Measurements from ENCODE around the gene PHC2. TPM values are rescaled to one million over a fixed set of nuclear protein-coding genes. Genes with fewer than 3 reads are reported as not detected.

The PHC2 gene
- total and polyA plus RNA-seq, 2 of the 13 experiments (the other 11 are each of a cell fraction or from before 2014, with no cell fraction given) = 52.5 to 84.9 TPM

GRCh38 chr1:33331444-33332356, 99.2 kb downstream of the PHC2 start:
- peaks cover 60% of the 10 kb centered on the region for H4K20me1 ChIP-seq (ENCODE audit: insufficient read depth, low read length)
- no peaks in the 10 kb centered on the region for H3K9me3 ChIP-seq (ENCODE audit: low read length)
- POLR2A ChIA-PET = interaction anchor here (1.2 kb wide), 1 partner anchor 9 kb away, joined by 3 read pairs; no protein-coding TSS in a partner anchor
- no peak overlapping the region for H3K4me2 ChIP-seq (ENCODE audit: low read depth, low read length)
- 96% methylated on average over 5 of the region's 10 CpGs for WGBS (ENCODE audit: low lambda C conversion rate)
- peaks cover 33% of the 10 kb centered on the region for H3K79me2 ChIP-seq (ENCODE audit: insufficient read depth, low read length)
- CTCF ChIA-PET (ENCODE audit: low intra/inter-chr PET ratio, low total read pairs) = no interaction called here
- H3K27ac ChIP-seq (ENCODE audit: extremely low read length, insufficient read depth, low read length) = no peak overlapping the region
- no TSS peak for BruUV-seq (replicated peaks)
- TF ChIP-seq ZC3H4 (CRISPR knock-in tag; IDR thresholded peaks at IDR 0.05; ENCODE audit: borderline replicate concordance) (no peak), PITX1 (CRISPR knock-in tag; IDR thresholded peaks at IDR 0.05) (no peak), NR2F2 (IDR thresholded peaks at IDR 0.05; ENCODE audit: borderline replicate concordance, low read depth) (no peak), SSRP1 (CRISPR knock-in tag; IDR thresholded peaks at IDR 0.05) (peak; percentile 29; the same call in 1 of the 2 replicates), ZNF142 (CRISPR knock-in tag; IDR thresholded peaks at IDR 0.05) (no peak)
- FAIRE-seq = no peak
- H3K4me1 ChIP-seq (ENCODE audit: insufficient read depth, low read length) = peaks cover 43% of the 10 kb centered on the region
- in situ Hi-C loops (cut with HindIII; ENCODE audit: extremely low pct_ligation_motif_present, low pct_unique_long_range_greater_than_20kb) = no loop called here
- intact Hi-C loops (cut with micrococcal nuclease; ENCODE audit: unreplicated experiment) = no loop called here
- H2AFZ ChIP-seq (ENCODE audit: low read length) = no peak overlapping the region
- no peak for DNase-seq (ENCODE audit: low spot score)
- H3K9ac ChIP-seq (ENCODE audit: insufficient read depth, low read depth, low read length) = no peak overlapping the region
- no peak for ATAC-seq
- H3K4me3 ChIP-seq (replicated peaks in 1 of 3; ENCODE audit: insufficient read depth in 1 of 3, low read depth in 2 of 3, low read length in 3 of 3) = no peak overlapping the region
- H3K27me3 ChIP-seq (ENCODE audit: control insufficient read depth in 1 of 2, insufficient read depth in 2 of 2, low read length in 2 of 2) = no peaks in the 10 kb centered on the region
- peaks cover 39 to 76% of the 10 kb centered on the region in 2 experiments for H3K36me3 ChIP-seq (replicated peaks in 1 of 2; ENCODE audit: control insufficient read depth in 1 of 2, insufficient read depth in 2 of 2, low read length in 2 of 2)

Measured in HepG2 (cell line).